Measurements from ENCODE around the gene GJC2. TPM values are rescaled to one million over a fixed set of nuclear protein-coding genes. Genes with fewer than 3 reads are reported as not detected.

Gene GJC2
- total and polyA plus RNA-seq, 4 donors, result 10.4 to 20.3 (median 18.1) TPM

- peaks cover 9% of the 10 kb centered on the region for H3K4me1 ChIP-seq (ENCODE audit: control insufficient read depth, insufficient read depth, low read length)
- H3K36me3 ChIP-seq (ENCODE audit: control insufficient read depth, insufficient read depth, low read length), result peaks cover 56% of the 10 kb centered on the region
- 88% methylated on average over 1 of the region's 4 CpGs for WGBS (ENCODE audit: insufficient coverage)
- H3K9me3 ChIP-seq (ENCODE audit: control insufficient read depth, insufficient read depth, low read length), result no peaks in the 10 kb centered on the region
- no peaks in the 10 kb centered on the region for H3K27me3 ChIP-seq (ENCODE audit: control insufficient read depth, insufficient read depth, low read length)
- no peak for DNase-seq (ENCODE audit: low read depth in 4 of 6, low spot score in 6 of 6)
- H3K27ac ChIP-seq (ENCODE audit: low read depth, low read length), result no peak overlapping the region
- no peak overlapping the region for H3K4me3 ChIP-seq (ENCODE audit: low read depth, low read length)
Measured at GRCh38 chr1:228176024-228176395, 26.3 kb downstream of the GJC2 start.

- H3K27ac ChIP-seq (ENCODE audit: low read depth, low read length), result no peak overlapping the region
- peaks cover 9% of the 10 kb centered on the region for H3K4me1 ChIP-seq (ENCODE audit: control insufficient read depth, insufficient read depth, low read length)
- no peak overlapping the region for H3K4me3 ChIP-seq (ENCODE audit: low read depth, low read length)
- no peaks in the 10 kb centered on the region for H3K9me3 ChIP-seq (ENCODE audit: control insufficient read depth, insufficient read depth, low read length)
- H3K27me3 ChIP-seq (ENCODE audit: control insufficient read depth, insufficient read depth, low read length), result no peaks in the 10 kb centered on the region
- DNase-seq (ENCODE audit: low read depth in 4 of 6, low spot score in 6 of 6), result no peak
- WGBS (ENCODE audit: insufficient coverage), result 91% methylated on average over 19 of the region's 19 CpGs
- H3K36me3 ChIP-seq (ENCODE audit: control insufficient read depth, insufficient read depth, low read length), result peaks cover 52% of the 10 kb centered on the region
Measured at GRCh38 chr1:228176461-228177182, 26.9 kb downstream of the GJC2 start.

- no peak for DNase-seq (ENCODE audit: low read depth in 4 of 6, low spot score in 6 of 6)
- H3K9me3 ChIP-seq (ENCODE audit: control insufficient read depth, insufficient read depth, low read length), result no peaks in the 10 kb centered on the region
- H3K27ac ChIP-seq (ENCODE audit: low read depth, low read length), result no peak overlapping the region
- peaks cover 9% of the 10 kb centered on the region for H3K4me1 ChIP-seq (ENCODE audit: control insufficient read depth, insufficient read depth, low read length)
- no peaks in the 10 kb centered on the region for H3K27me3 ChIP-seq (ENCODE audit: control insufficient read depth, insufficient read depth, low read length)
- peaks cover 52% of the 10 kb centered on the region for H3K36me3 ChIP-seq (ENCODE audit: control insufficient read depth, insufficient read depth, low read length)
- H3K4me3 ChIP-seq (ENCODE audit: low read depth, low read length), result no peak overlapping the region
- 93% methylated on average over 3 of the region's 5 CpGs for WGBS (ENCODE audit: insufficient coverage)
Measured at GRCh38 chr1:228177183-228177475, 27.4 kb downstream of the GJC2 start.

GRCh38 chr1:228177721-228178710 lies 28.3 kb downstream of the GJC2 start:
- Histone ChIP-seq H3K9me3 (ENCODE audit: control insufficient read depth, insufficient read depth, low read length) (no peaks in the 10 kb centered on the region), H3K4me1 (ENCODE audit: control insufficient read depth, insufficient read depth, low read length) (peaks cover 9% of the 10 kb centered on the region), H3K27ac (ENCODE audit: low read depth, low read length) (no peak overlapping the region), H3K36me3 (ENCODE audit: control insufficient read depth, insufficient read depth, low read length) (peaks cover 46% of the 10 kb centered on the region), H3K27me3 (ENCODE audit: control insufficient read depth, insufficient read depth, low read length) (no peaks in the 10 kb centered on the region), H3K4me3 (ENCODE audit: low read depth, low read length) (no peak overlapping the region)
- WGBS (ENCODE audit: insufficient coverage), result 84% methylated on average over 8 of the region's 12 CpGs
- DNase-seq (ENCODE audit: low read depth in 4 of 6, low spot score in 6 of 6), result no peak

GRCh38 chr1:228178737-228179684 lies 29.3 kb downstream of the GJC2 start:
- no peak overlapping the region for H3K27ac ChIP-seq (ENCODE audit: low read depth, low read length)
- DNase-seq (ENCODE audit: low read depth in 4 of 6, low spot score in 6 of 6), result no peak
- H3K9me3 ChIP-seq (ENCODE audit: control insufficient read depth, insufficient read depth, low read length), result no peaks in the 10 kb centered on the region
- H3K27me3 ChIP-seq (ENCODE audit: control insufficient read depth, insufficient read depth, low read length), result no peaks in the 10 kb centered on the region
- H3K36me3 ChIP-seq (ENCODE audit: control insufficient read depth, insufficient read depth, low read length), result peaks cover 37% of the 10 kb centered on the region
- no peak overlapping the region for H3K4me3 ChIP-seq (ENCODE audit: low read depth, low read length)
- WGBS (ENCODE audit: insufficient coverage), result 94% methylated on average over 9 of the region's 12 CpGs
- H3K4me1 ChIP-seq (ENCODE audit: control insufficient read depth, insufficient read depth, low read length), result peaks cover 9% of the 10 kb centered on the region

GRCh38 chr1:228180271-228180958 lies 30.7 kb downstream of the GJC2 start:
- H3K4me3 ChIP-seq (ENCODE audit: low read depth, low read length), result no peak overlapping the region
- no peak overlapping the region for H3K27ac ChIP-seq (ENCODE audit: low read depth, low read length)
- no CpG with 5 or more reads among the region's 4 CpGs for WGBS (ENCODE audit: insufficient coverage)
- H3K27me3 ChIP-seq (ENCODE audit: control insufficient read depth, insufficient read depth, low read length), result no peaks in the 10 kb centered on the region
- no peak for DNase-seq (ENCODE audit: low read depth in 4 of 6, low spot score in 6 of 6)
- peaks cover 25% of the 10 kb centered on the region for H3K36me3 ChIP-seq (ENCODE audit: control insufficient read depth, insufficient read depth, low read length)
- no peaks in the 10 kb centered on the region for H3K9me3 ChIP-seq (ENCODE audit: control insufficient read depth, insufficient read depth, low read length)
- H3K4me1 ChIP-seq (ENCODE audit: control insufficient read depth, insufficient read depth, low read length), result peaks cover 9% of the 10 kb centered on the region

GRCh38 chr1:228180959-228181644 lies 31.4 kb downstream of the GJC2 start:
- H3K36me3 ChIP-seq (ENCODE audit: control insufficient read depth, insufficient read depth, low read length), result peaks cover 18% of the 10 kb centered on the region
- H3K27ac ChIP-seq (ENCODE audit: low read depth, low read length), result no peak overlapping the region
- WGBS (ENCODE audit: insufficient coverage), result 100% methylated on average over 5 of the region's 7 CpGs
- no peak overlapping the region for H3K4me3 ChIP-seq (ENCODE audit: low read depth, low read length)
- no peaks in the 10 kb centered on the region for H3K9me3 ChIP-seq (ENCODE audit: control insufficient read depth, insufficient read depth, low read length)
- no peaks in the 10 kb centered on the region for H3K27me3 ChIP-seq (ENCODE audit: control insufficient read depth, insufficient read depth, low read length)
- no peak for DNase-seq (ENCODE audit: low read depth in 4 of 6, low spot score in 6 of 6)
- peaks cover 9% of the 10 kb centered on the region for H3K4me1 ChIP-seq (ENCODE audit: control insufficient read depth, insufficient read depth, low read length)

- no peaks in the 10 kb centered on the region for H3K27me3 ChIP-seq (ENCODE audit: control insufficient read depth, insufficient read depth, low read length)
- no peak for DNase-seq (ENCODE audit: low read depth in 4 of 6, low spot score in 6 of 6)
- H3K9me3 ChIP-seq (ENCODE audit: control insufficient read depth, insufficient read depth, low read length), result no peaks in the 10 kb centered on the region
- H3K36me3 ChIP-seq (ENCODE audit: control insufficient read depth, insufficient read depth, low read length), result peaks cover 16% of the 10 kb centered on the region
- H3K27ac ChIP-seq (ENCODE audit: low read depth, low read length), result no peak overlapping the region
- no peak overlapping the region for H3K4me3 ChIP-seq (ENCODE audit: low read depth, low read length)
- peaks cover 5% of the 10 kb centered on the region for H3K4me1 ChIP-seq (ENCODE audit: control insufficient read depth, insufficient read depth, low read length)
- 92% methylated on average over 9 of the region's 9 CpGs for WGBS (ENCODE audit: insufficient coverage)
Measured at GRCh38 chr1:228181645-228182034, 31.9 kb downstream of the GJC2 start.
